Hindlimb muscle (tissue), 1 donor: ENCODE measurements around the gene CHTOP. TPM values are rescaled to one million over a fixed set of nuclear protein-coding genes. Genes with fewer than 3 reads are reported as not detected.
"Not testable (repeated sequence)": the region's sequence is repeated elsewhere in the genome, so short reads cannot be mapped to it uniquely, and the experiment has no call there.

Experiments
- DNase-seq: peaks from one replicate; pipeline ENCODE4 v3.0.0-alpha.2; 2013
- polyA plus RNA-seq: library from polyadenylated mRNA; unstranded; fragments of 120-200 nt; gene quantifications from one replicate; pipeline ENCODE4 v1.2.1, GENCODE V29; 2013; ENCODE audit not compliant: insufficient read length

Gene CHTOP
- polyA plus RNA-seq, 1 donor, result 100 TPM

DNA sequence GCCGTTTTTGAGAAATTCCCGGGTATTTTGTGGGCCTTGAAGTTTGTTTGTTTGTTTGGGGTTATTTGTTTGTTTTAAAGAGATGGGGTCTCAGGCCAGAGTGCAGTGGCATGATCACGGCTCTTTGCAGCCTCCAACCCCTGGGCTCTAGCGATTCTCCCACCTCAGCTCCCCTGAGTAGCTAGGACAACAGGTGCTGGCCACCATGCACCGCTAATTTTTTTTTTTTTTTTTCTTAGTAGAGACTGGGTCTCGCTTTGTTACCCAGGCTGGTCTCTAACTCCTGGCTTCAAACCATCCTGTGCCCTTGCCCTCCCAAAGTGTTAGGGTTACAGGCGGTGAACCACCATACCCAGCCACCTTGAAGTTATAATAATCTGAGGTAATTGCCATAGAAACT is 2.0 kb downstream of the CHTOP start:
- no peak for DNase-seq

DNA sequence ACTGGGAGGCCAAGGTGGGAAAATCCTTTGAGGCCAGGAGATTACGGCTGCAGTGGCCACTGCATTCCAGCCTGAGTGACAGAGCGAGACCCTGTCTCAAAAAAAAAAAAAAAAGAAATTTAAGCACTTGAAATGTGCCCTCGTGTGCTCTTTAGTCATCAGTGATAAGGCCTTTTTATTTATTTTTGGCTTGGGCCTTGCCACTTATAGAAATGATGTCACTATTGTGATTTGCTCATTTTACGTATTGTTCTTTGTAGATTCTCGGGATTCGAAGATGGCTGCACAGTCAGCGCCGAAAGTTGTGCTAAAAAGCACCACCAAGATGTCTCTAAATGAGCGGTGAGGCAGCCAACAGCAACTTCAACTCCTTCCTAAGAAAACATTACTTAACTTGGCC is 2.4 kb downstream of the CHTOP start:
- DNase-seq, result no peak

DNA sequence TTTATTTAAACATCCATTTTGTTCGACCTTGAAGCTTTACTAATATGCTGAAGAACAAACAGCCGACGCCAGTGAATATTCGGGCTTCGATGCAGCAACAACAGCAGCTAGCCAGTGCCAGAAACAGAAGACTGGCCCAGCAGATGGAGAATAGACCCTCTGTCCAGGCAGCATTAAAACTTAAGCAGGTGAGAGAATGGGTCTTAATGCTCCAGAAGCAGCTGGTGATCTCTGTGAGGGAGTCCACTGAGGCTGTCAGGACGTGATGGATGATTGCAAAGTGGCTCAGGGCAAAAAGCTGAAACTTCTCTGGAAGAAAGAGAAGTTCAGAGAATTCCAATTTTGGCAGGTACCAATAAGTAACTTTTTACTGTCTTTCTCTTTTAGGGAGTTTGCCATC is 4.4 kb downstream of the CHTOP start:
- no peak for DNase-seq

DNA sequence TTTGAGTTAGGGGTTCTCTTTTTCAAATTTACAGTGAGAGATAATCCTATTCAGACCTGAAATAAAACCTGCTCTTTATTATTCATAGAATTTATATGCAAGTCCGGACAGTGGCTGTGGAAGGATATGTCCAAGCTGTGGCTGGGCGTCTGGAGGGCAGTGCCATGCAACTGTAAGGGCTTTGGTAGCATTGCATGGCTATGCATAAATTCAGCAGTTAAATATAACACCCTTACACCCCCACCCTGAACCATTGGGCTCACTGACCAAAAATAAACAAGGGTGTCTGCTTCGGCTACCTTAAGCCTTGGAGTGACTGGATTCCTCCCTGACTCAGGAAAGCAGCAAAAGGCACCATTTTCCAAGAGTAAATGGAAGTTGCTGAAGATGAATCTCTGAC is 5.4 kb downstream of the CHTOP start:
- DNase-seq, result no peak

DNA sequence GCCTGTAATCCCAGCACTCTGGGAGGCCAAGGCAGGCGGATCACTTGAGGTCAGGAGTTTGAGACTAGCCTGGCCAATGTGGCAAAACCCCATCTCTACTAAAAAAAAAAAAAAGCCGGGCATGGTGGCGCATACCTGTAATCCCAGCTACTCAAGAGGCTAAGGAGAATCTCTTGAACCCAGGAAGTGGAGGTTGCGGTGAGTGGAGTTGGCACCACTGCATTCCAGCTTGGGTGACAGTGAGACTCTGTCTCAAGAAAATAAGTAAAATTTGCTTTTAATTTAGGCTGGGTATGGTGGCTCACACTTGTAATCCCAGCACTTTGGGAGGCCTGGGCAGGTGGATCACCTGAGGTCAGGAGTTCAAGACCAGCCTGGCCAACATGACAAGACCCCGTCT is 6.3 kb downstream of the CHTOP start:
- DNase-seq, result not testable (repeated sequence)

DNA sequence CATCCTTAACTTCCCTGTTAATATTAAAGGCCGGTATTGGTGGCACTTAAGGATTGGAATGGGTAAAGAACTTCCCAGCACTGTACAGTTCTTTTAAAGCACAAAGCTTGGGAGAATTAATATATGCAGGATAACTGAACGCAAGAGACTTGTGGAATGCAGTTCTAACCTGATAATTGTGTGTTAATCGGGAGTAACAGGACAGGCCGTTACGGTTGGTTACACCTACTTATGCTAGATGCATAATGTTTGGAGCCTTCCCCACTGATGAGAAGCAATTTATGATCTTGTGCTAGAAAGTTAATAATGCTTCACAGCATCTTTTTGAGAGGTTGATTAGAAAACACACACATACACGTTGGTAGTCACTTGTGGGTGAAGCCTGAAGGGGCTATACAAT is 7.0 kb downstream of the CHTOP start:
- no peak for DNase-seq

DNA sequence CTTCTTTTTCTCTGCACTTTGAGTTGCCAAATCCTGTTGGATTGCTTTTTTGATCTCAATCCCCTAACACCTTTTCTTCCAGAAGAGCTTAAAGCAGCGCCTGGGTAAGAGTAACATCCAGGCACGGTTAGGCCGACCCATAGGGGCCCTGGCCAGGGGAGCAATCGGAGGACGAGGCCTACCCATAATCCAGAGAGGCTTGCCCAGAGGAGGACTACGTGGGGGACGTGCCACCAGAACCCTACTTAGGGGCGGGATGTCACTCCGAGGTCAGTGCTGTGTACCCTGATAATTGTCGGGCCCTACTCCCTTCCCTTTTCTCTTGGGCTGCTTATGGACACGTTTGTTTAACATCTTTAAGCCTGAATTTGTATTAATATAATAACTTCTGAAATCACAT is 8.3 kb downstream of the CHTOP start:
- DNase-seq, result no peak

DNA sequence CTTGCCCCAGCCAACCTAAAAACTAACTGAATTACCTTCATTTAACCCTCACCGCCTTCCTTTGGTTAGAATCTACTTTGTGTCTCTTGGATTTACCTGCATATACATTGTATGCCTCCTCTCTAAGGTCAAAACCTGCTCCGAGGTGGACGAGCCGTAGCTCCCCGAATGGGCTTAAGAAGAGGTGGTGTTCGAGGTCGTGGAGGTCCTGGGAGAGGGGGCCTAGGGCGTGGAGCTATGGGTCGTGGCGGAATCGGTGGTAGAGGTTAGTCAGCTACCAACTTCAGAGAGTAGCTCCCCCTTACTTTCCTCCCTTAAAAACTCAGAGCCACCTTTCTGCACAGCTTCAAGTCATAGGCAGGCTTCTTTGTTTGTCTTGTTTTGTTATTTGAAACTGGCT is 9.2 kb downstream of the CHTOP start:
- no peak for DNase-seq

DNA sequence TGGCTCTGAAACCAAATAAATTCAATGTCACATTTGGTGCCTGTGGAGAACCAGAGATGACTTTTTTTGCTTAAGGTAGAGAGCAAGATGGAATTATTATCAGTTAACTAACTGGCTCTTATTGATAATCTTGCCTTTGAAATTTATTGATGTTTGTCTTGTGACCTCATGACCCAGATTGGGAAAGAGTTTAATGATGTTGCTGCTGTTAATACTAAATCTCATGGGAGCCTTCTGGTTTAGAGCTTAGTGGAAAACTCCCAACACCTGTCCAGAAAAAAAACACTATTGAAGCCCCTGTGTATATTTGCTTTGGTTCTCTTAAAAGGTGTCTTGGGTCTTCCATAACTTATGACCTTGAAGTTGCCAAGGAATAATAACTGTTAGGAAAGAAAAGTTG is 9.9 kb downstream of the CHTOP start:
- DNase-seq, result no peak

DNA sequence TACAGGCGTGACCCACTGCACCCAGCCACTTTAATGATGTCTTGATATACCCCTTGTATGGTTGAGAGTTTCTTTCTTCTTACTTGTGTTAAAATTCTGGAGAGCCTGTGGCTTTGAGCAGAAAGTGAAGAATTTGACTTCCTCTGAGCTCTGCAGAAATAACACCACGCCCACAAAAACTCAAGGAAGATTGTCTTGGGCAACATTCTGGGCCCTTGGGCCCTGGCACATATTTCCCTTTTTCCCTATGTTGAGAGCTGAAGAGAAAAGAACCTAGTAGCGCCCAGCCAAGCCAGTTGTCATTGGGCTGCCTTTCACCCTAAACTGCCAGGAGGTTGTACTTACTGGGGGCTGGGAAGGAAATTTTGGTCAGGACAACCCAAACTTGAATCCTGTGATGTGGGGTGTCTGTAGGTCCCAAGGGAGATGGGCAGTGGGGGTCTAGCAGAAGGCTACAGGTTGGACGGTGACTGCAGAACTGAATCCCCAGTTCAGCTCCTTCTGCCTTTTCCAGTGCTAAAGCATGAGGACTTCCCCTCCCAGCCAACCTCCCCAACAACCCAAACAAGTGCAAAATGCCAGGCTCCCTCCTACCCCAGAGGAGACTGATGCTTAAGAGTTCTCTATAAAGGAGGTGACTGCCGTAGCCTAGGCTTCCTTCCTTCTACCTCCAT is 12.9 kb downstream of the CHTOP start:
- DNase-seq, result no peak

DNA sequence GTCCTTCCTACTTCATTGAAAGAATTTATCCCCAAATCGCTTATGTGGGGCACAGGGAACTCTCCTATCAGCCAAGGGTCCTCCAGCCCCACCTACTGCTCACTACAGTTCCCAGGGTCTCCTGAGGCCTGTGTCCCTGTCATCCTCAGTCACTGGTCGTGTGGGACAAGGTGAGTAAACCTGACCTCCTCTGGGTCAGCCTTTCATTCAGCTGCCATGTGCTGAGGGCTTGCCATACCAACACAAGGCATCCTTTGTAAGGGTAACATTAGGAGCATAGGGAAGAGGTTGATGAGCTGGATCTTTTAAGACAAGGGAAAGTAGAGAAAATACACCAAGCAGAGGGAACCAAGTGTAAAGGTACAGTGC is 13.5 kb downstream of the CHTOP start:
- no peak for DNase-seq

DNA sequence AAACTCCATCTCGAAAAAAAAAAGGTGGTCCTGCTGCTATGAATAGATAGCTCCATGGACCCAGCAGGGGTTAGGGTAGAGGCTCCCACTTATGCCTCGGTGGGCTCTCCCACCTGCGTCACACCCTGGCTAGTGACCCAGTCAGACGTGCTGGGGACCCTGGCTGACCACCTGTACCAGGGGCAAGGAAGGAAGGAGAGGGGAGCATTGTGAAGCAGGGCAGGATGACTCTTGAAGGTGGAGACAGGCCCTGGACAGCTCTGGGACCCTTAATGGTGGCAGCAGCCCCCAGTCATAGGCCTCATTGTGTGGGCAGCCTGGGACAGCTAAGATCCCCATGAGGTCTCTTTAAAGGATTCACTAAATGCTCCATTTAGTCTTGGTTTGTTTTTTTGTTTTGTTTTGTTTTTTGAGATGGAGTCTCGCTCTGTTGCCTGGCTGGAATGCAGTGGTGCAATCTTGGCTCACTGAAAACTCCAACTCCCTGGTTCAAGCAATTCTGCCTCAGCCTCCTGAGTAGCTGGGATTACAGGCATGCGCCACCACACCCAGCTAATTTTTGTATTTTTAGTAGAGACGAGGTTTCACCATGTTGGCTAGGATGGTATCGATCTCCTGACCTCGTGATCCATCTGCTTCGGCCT is 14.3 kb downstream of the CHTOP start:
- no peak for DNase-seq

DNA sequence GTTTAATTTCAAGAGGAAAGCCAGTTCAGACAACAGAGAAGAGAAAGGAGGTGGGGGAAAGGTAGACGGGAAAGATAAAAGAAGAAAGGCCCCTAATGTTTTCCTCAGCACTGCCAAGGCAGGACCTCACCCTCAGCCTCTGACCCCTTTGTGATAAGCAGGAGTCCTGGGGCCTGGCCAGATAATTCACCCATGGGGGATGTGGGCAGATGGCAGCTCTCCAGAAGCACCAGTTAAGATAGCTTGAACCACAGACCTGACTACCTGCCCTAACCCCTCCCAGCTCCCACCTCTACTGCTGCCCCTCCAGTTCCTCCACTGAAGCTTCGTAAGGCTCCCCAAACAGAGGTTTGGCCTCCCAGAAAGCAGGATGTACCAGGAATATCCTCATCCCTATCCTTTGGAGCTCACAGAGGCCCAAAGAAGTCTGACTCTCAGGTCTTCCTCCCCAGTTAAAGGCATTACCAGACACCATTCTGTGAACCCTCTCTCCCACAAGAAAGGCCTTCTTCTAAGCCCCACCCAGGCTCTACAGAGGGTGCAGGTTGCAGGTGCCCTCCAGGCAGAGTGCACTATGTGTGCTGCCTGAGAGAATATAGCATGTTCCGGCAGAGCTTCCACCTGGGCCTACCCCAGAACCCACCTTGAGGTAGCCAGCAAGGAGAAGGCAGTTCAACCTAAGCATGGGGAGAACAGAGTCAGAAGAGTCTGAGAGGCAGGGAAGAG is 15.4 kb downstream of the CHTOP start:
- no peak for DNase-seq

DNA sequence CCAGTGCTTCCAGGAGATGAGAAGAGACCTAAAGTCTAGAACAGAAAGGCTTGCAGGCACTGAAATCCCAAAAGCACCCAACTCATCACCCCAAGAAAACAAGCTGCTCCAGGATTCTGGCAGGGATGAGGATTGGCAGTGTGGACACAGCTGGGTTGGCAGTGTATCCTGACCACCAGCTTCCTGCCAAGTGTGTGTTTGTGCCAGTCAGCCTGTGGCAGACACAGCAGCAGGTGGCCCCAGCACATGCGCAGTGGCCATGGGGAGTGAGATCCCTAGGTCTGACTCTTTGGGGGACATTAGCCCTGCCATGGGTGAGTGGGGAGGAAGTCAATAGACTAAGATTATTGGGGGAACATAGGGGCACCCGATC is 16.0 kb downstream of the CHTOP start:
- peak; percentile 53 for DNase-seq

DNA sequence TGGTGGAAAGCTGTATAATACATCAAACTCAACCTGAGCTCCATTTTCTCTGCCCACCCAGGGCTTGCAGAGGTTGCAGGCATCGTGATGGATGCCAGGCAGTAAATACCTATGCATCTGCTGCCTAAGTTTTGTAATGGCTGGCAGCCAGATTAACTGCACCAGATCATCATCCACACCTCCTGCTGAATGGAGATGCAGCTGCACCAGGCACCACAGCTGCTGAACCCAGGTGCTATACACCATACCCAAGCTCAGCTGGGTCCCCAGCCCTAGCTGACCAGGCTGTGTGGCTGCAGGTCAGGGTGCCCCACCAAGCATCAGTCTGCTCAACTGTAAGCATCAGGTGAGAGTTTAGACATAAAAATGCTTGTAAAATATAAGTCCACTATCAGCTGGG is 17.9 kb downstream of the CHTOP start:
- no peak for DNase-seq

DNA sequence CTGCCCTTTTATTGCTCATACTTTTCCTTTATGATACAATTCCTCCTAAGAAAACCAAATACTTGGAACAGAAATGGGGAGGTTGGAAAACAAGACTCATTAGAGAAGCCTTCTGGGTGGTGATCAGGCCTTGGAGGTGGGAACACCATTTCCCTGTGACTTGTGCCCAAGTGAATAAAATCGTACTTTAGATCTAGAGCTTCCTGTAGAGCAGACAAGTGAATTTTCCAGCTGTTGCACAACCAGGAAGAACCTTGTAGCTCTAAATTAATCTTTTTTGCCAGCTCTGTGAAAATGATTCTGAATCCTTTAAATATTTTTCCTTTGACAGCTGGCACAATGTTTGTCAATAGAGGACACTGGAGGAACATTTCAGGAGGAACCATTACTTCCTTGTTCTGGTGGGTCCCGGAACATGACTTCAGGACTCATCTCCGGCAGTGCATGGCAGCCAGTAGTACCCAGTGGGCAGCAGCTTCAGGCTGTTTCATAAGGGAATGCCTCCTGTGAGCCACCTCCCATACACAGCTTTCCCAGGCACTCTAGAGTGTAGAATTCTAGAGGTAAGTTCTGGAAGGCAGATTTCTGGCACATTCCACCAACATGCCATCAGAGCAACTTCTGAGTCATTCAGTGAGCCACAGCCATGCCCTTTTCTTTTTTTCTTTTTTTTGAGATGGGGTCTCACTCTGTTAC is 19.1 kb downstream of the CHTOP start:
- DNase-seq, result no peak

DNA sequence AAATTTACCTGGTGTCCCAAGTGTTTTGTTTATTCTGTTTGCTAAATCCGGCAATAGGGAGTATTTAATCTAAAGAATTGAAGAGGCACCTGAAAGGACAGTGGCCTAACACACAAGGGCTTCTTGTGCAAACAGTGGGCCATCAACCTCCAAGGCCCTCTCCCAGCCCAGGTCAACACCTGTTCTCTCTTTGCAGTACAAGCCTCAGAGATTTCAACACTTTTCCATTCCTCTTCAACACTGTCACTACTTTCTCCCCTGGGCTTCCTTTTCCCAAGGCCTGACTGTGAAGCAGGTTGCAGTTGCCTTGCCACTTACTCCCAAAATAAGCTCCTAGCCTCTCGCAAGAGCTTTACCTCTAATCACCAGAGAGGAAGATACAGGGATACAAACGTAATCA is 21.5 kb downstream of the CHTOP start:
- no peak for DNase-seq

DNA sequence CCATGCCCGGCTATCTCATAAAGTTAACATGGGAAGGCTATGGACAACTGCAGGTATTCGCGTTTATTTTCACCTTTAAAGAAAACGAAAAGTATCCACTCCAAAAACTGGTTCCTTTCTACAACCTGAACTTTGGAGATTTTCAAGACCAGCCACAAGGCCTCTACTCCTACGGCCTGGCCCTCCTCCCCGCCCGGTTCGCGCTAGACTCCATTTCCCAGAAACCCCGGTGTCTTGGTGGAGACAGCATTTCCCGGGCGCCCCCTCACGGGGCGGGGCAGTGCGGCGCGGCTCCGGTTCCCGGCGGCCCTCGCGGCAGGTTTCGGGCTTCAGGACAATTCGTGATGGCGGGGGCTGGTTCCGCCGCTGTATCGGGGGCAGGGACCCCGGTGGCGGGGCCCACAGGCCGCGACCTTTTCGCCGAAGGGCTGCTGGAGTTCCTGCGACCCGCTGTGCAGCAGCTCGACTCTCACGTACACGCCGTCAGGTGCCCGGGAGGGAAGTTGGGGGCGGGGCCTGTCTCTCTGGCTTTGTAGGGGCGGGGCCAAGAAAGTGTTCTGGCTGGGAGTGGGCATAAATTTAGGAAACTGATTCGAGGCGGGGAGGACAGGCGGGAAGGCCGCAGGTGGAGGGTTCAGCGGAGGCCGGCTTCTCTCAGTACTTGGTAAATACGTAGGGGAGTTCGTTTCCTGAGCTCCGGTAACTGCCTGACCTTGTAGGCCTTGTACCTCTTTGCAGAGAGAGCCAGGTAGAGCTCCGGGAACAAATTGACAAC is 24.7 kb downstream of the CHTOP start, which contains the start of gene SNAPIN:
TSS of gene SNAPIN (plus strand) at position 304 of the 775 bp plus-strand sequence. CDS start at position 345, 41 bp downstream.
- DNase-seq, result peak; percentile 95

DNA sequence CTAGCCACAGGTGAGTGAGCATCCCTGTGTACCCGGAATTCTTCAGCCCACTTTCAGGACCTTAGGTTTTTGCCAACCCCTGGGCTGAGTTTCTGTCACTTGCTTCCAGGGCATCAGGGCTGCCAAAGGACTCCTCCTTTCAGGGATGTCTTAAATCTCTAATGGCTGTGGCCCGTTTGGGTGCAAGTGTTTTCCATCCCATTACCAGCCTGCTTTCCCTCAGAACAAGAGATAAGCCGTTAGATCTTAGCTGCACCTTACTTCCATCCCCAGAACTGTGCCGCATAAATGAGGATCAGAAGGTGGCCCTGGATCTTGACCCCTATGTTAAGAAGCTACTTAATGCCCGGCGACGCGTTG is 25.3 kb downstream of the CHTOP start:
- no peak for DNase-seq

DNA sequence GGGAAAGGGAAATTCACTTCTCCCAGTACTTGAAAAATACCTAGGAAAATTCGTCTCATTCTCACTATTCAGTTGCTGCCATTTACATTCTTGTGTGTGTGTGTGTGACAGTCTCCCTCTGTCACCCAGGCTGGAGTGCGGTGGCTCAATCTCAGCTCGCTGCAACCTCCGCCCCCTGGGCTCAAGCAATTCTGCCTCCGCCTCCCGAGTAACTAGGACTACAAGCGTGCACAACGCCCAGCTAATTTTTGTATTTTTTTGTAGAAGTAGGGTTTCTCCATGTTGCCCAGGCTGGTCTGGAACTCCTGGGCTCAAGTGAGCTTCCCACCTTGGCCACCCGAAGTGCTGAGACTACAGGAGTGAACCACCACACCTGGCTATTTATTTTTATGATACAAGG is 25.8 kb downstream of the CHTOP start:
- DNase-seq, result no peak

DNA sequence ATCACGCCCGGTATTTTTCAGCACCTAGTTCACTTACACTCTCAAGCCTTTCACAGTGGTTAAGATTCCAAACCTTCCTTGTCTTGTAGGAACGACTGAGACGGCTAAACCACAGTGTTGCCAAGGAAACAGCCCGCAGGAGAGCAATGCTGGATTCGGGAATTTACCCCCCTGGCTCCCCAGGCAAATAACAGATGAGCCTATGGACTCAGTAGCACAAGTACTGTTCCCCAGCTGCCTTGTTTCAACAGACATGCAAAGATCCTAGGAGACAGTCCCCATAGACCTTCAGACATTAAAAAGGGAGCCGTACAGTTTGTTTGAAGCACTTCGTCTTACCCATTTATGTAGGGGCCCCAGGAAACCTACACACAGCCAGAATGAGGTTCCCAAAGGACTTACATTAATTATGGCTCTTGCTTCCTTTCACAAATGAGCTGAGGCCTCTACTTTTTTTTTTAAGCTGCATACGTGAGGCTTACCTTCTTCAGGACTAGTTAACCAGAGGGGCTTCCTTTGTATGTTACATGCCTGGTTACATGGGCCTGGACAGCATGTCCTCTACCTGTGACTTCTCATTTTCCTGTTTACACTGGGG is 27.3 kb downstream of the CHTOP start:
- no peak for DNase-seq

DNA sequence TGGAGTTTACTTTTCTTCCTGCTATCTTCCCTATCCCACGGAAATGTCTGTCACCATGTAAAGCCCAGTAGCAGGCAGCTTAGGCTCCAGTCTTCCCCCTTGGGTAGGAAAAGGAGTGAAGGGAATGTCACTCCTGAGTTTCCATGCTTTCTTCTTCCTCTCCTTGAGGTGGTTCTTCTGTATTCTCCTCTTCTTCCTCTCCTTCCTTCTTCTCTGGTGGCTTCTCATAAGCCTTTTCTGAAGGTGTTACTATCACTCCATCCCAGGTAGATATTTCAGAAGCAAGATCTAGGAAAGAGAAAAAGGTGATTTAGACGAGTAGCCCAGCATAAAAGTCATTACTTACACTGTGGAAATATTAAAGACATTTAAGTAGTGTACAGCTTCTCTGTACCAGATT is 28.4 kb downstream of the CHTOP start:
- DNase-seq, result no peak
